Kidney (tissue), 14 donors: ENCODE measurements around the gene VPS35L. TPM values are rescaled to one million over a fixed set of nuclear protein-coding genes. Genes with fewer than 3 reads are reported as not detected.

Source experiments
- DNase-seq, 5 donors: peaks; one replicate each; pipeline ENCODE4 v3.0.0-alpha.2; 2013 to 2020
- FAIRE-seq: peaks from 2 replicates; lab custom pipeline; 2012; peaks lifted over from hg19 to GRCh38; lab: Jason Lieb, UNC
- H3K27ac ChIP-seq, 2 donors: one replicate each; pipeline ENCODE4 v1.7.0; 2013; ENCODE audit warnings: low read depth in 2 of 2, low read length in 2 of 2, inconsistent platforms in 1 of 2
- H3K27me3 ChIP-seq: one replicate; pipeline ENCODE4 v1.7.1; 2013; ENCODE audit warnings: low read length, inconsistent platforms; ENCODE audit not compliant: control insufficient read depth, insufficient read depth
- H3K36me3 ChIP-seq, 3 donors: one replicate each; pipeline versions ENCODE4 v1.7.0 to v1.7.1; 2013; ENCODE audit warnings: low read length in 3 of 3, control low read depth in 1 of 3, inconsistent platforms in 1 of 3; ENCODE audit not compliant: insufficient read depth in 3 of 3, control insufficient read depth in 2 of 3
- H3K4me1 ChIP-seq, 3 donors: one replicate each; pipeline versions ENCODE4 v1.7.0 to v1.7.1; 2013; ENCODE audit warnings: low read length in 3 of 3, inconsistent platforms in 1 of 3, low read depth in 1 of 3; ENCODE audit not compliant: control insufficient read depth in 2 of 3, insufficient read depth in 2 of 3
- H3K4me3 ChIP-seq, 3 donors: one replicate each; pipeline versions ENCODE4 v1.7.0 to v1.8.1; 2013; ENCODE audit warnings: low read length in 3 of 3, control low read depth in 1 of 3, inconsistent platforms in 1 of 3
- H3K9ac ChIP-seq, 3 donors: one replicate each; pipeline versions ENCODE4 v1.7.0 to v1.7.1; 2013; ENCODE audit warnings: low read length in 3 of 3, control low read depth in 1 of 3, inconsistent platforms in 1 of 3
- H3K9me3 ChIP-seq, 3 donors: one replicate each; pipeline versions ENCODE4 v1.7.0 to v1.7.1; 2013; ENCODE audit warnings: low read length in 3 of 3, control low read depth in 1 of 3, inconsistent platforms in 1 of 3; ENCODE audit not compliant: control insufficient read depth in 2 of 3, insufficient read depth in 1 of 3
- intact Hi-C: fragments of 100-400 bp; cut with DNase I; formaldehyde crosslinking; loops from one replicate; pipeline ENCODE4 v1.11.1; 2022
- polyA plus RNA-seq: library from polyadenylated mRNA; stranded (reverse); fragments of 350-450 nt; fragmentation: Illumina TruSeq; extraction: RNeasy Lipid Tissue Mini Kit (QIAGEN cat#74804); gene quantifications from one replicate; pipeline ENCODE4 v1.2.3, GENCODE V29; 2014; ENCODE audit warnings: low read depth, low replicate concordance; ENCODE audit not compliant: insufficient read depth
- total RNA-seq: library from RNA; stranded (reverse); fragmentation: NEBNext Ultra II Directional; extraction: Animal tissue kit (Norgen Biotek cat#: 25700); gene quantifications from one replicate; pipeline ENCODE4 v1.2.1, GENCODE V29; 2021
- TF ChIP-seq, protein P1 (sequence below): IDR thresholded peaks from 3 replicates; pipeline ENCODE4 v1.5.1; 2012; ENCODE audit warnings: mild to moderate bottlenecking, moderate library complexity, borderline replicate concordance; ENCODE audit not compliant: insufficient read depth; ENCODE audit errors: extremely low read depth
- donor health status: control.
- donor health status: control.
- donor health status: control.
- donor health status: control.
- donor health status: control.
- donor health status: DM: yes; HTN: yes; CAD: no.
- donor health status: Normal renal cell carcinoma (clear cell type).

Gene VPS35L
- total and polyA plus RNA-seq, 2 donors from 2014 or later: 42.4 to 63.5 TPM

DNA sequence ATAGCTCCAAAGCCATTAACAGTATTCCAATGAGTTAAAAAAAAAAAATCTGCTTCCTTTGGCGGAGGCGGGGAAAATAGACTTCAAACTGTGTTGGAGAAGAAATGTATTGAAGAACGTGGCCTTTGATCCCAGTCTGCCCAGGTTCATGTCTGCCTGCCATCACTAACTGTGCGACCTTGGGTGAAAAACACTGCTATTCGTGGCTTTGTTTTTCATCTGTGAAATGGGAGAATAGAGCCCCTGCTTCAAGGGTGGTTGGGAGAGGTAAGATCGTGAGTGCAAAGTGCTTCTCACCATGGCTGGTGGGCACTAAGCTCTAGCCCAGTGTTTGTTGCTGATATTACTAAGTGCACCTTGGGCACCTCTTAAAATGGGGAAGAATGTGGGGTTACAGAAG, 69.5 kb downstream of the VPS35L start:
- H3K36me3 ChIP-seq: peaks cover 0 to 16% (median 5%) of the 10 kb centered on the region in 3 donors

DNA sequence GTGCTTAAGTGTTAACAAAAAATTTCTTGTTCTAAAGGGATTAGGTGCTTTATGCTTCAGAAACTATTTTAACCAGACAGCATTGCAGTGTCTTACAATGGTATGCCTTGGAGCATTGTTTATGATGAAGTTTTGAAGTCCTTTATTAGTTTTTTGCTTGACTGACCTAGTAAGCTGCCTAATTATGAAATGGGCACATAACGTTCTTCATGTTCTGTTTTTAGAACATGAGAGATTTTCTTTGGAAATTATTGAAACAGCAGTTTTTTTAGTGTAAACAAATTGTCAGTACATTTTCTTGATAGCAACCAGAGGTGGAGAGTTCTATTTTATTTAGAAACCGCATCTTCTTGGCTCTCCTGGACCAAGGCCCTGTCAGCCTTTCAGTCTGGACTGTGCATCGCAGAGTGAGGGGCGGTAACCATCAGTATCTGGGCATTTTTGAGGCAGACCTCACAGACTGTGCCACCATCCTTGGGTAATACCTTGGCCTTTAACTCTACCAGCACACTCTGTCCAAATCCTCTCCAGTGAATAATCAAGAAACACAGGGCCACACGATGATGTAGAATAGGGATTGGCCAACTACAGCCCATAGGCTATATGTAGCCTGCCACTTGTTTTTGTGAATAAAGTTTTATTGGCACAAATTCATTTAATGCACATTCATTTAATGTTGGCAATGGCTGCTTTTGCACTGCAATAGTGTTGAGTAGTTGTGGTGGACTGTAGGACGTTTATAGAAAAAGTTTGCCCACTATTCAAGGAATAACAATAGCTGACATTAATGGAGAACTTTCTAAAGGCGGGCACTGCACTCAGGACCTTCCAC, 81.1 kb downstream of the VPS35L start:
- TF ChIP-seq, protein P1, sequence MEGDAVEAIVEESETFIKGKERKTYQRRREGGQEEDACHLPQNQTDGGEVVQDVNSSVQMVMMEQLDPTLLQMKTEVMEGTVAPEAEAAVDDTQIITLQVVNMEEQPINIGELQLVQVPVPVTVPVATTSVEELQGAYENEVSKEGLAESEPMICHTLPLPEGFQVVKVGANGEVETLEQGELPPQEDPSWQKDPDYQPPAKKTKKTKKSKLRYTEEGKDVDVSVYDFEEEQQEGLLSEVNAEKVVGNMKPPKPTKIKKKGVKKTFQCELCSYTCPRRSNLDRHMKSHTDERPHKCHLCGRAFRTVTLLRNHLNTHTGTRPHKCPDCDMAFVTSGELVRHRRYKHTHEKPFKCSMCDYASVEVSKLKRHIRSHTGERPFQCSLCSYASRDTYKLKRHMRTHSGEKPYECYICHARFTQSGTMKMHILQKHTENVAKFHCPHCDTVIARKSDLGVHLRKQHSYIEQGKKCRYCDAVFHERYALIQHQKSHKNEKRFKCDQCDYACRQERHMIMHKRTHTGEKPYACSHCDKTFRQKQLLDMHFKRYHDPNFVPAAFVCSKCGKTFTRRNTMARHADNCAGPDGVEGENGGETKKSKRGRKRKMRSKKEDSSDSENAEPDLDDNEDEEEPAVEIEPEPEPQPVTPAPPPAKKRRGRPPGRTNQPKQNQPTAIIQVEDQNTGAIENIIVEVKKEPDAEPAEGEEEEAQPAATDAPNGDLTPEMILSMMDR: no peak
- DNase-seq (no peak), FAIRE-seq (no peak)
- no peaks in the 10 kb centered on the region for H3K9me3 ChIP-seq
- intact Hi-C loops: no loop called here
- H3K4me3 ChIP-seq: no peak overlapping the region
- no peaks in the 10 kb centered on the region for H3K27me3 ChIP-seq
- H3K4me1 ChIP-seq: no peaks in the 10 kb centered on the region
- H3K36me3 ChIP-seq: peaks cover 12 to 23% (median 12%) of the 10 kb centered on the region in 3 donors
- H3K9ac ChIP-seq: no peak overlapping the region
- H3K27ac ChIP-seq: no peak overlapping the region

More for the DNA sequence above, 69.5 kb downstream of the VPS35L start:
- intact Hi-C loops: no loop called here
- TF ChIP-seq, protein P1: no peak
- Histone ChIP-seq H3K27ac (no peak overlapping the region), H3K9me3 (no peaks in the 10 kb centered on the region), H3K27me3 (no peaks in the 10 kb centered on the region), H3K4me3 (no peak overlapping the region), H3K4me1 (no peaks in the 10 kb centered on the region), H3K9ac (no peak overlapping the region)
- DNase-seq: no peak
- FAIRE-seq: no peak

DNA sequence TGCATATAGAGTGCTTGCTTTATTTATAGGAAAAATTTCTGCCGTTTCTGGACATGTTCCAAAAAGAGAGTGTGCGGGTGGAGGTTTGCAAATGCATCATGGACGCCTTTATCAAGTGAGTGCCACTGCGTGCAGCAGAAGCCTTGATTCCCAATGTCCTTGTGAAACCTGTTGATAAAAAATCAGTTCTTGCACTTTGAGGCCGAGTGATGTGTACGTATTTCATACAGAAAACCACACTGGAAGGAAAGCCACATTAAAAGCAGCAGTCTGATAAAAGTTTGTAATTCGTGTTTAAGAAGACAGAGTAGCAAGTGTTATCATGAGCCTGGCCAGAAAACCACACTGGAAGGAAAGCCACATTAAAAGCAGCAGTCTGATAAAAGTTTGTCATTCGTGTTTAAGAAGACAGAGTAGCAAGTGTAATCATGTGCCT, 84.5 kb downstream of the VPS35L start:
- no peaks in the 10 kb centered on the region for H3K4me1 ChIP-seq
- DNase-seq (no peak), FAIRE-seq (no peak)
- H3K36me3 ChIP-seq: peaks cover 10 to 33% (median 14%) of the 10 kb centered on the region in 3 donors
- no peak overlapping the region for H3K27ac ChIP-seq
- TF ChIP-seq, protein P1: no peak
- no peaks in the 10 kb centered on the region for H3K9me3 ChIP-seq
- H3K4me3 ChIP-seq: no peak overlapping the region
- intact Hi-C loops: no loop called here
- no peak overlapping the region for H3K9ac ChIP-seq
- no peaks in the 10 kb centered on the region for H3K27me3 ChIP-seq
